Measurements from ENCODE around the gene STK32C. TPM values are rescaled to one million over a fixed set of nuclear protein-coding genes. Genes with fewer than 3 reads are reported as not detected.

STK32C gene
- total and polyA plus RNA-seq, 2 of the 4 experiments (the other 2 are of a cell fraction) = 5.0 to 8.3 TPM

DNA sequence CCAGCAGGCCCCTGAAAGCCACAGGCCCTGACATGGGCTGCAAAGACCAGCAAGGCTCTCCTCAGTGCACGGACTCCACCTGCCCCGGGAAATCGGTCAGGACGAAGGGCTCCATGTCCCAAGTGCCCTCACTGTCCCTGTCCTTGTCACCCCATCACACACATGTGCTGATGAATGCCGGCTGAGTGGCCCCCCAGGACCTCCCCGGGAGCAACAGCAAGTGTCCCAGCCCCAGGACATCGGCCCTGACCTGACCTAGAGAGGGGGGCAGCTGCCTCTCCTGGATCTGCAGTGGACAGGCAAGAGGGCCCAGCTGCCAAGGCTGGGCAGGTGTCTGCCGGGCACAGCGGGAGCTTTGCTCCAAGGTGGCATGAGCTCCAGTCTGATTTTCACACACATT is 49.8 kb downstream of the STK32C start:
- H2BK5ac ChIP-seq (ENCODE audit: low read depth, low read length, poor library complexity, severe bottlenecking) = no peak overlapping the region
- H2AFZ ChIP-seq (replicated peaks; ENCODE audit: low read length, poor library complexity) = no peak overlapping the region
- no peak for TF ChIP-seq MAFK (IDR thresholded peaks at IDR 0.05; ENCODE audit: low read depth, low read length)
- no peak for TF ChIP-seq RCOR1 (IDR thresholded peaks at IDR 0.05; ENCODE audit: insufficient replicate concordance, low read length)
- no peak for TF ChIP-seq CHD1 (IDR thresholded peaks at IDR 0.05; ENCODE audit: low read depth, low read length)
- TF ChIP-seq NFE2L2 (IDR thresholded peaks at IDR 0.05; ENCODE audit: low read depth, low read length) = no peak
- no peak for TF ChIP-seq RFX5 (IDR thresholded peaks at IDR 0.05; ENCODE audit: low read depth, low read length)
- no peak for TF ChIP-seq CEBPB (IDR thresholded peaks at IDR 0.05; ENCODE audit: low read depth, low read length)
- TF ChIP-seq, protein P1, sequence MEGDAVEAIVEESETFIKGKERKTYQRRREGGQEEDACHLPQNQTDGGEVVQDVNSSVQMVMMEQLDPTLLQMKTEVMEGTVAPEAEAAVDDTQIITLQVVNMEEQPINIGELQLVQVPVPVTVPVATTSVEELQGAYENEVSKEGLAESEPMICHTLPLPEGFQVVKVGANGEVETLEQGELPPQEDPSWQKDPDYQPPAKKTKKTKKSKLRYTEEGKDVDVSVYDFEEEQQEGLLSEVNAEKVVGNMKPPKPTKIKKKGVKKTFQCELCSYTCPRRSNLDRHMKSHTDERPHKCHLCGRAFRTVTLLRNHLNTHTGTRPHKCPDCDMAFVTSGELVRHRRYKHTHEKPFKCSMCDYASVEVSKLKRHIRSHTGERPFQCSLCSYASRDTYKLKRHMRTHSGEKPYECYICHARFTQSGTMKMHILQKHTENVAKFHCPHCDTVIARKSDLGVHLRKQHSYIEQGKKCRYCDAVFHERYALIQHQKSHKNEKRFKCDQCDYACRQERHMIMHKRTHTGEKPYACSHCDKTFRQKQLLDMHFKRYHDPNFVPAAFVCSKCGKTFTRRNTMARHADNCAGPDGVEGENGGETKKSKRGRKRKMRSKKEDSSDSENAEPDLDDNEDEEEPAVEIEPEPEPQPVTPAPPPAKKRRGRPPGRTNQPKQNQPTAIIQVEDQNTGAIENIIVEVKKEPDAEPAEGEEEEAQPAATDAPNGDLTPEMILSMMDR (conservative IDR thresholded peaks at IDR 0.05; ENCODE audit: low read depth, low read length) = no peak
- H2BK15ac ChIP-seq (ENCODE audit: low read depth, low read length) = no peak overlapping the region
- no peaks in the 10 kb centered on the region for H3K79me1 ChIP-seq (ENCODE audit: low read depth in 1 of 2, low read length in 2 of 2)
- intact Hi-C loops (cut with micrococcal nuclease) (no loop called here), in situ Hi-C loops (cut with MboI; ENCODE audit: low sequenced_read_pairs) (no loop called here), dilution Hi-C loops (cut with HindIII; ENCODE audit: low sequenced_read_pairs, unreplicated experiment) (no loop called here)
- H3K9ac ChIP-seq (ENCODE audit: low read depth, low read length) = no peak overlapping the region
- H3K27me3 ChIP-seq (ENCODE audit: control insufficient read depth, insufficient read depth, low read length) = peaks cover 2% of the 10 kb centered on the region; the same call in 1 of the 2 replicates
- H2AK9ac ChIP-seq (replicated peaks; ENCODE audit: low read depth, low read length, poor library complexity) = no peak overlapping the region
- ATAC-seq (ENCODE audit: low read depth) (no peak), DNase-seq (no peak)
- no peak overlapping the region for H3K4me2 ChIP-seq (ENCODE audit: low read depth, low read length)
- H3K36me3 ChIP-seq (ENCODE audit: control insufficient read depth, insufficient read depth, low read length) = no peaks in the 10 kb centered on the region
- no TSS peak for BruUV-seq (replicated peaks)
- ChIA-PET POLR2A (ENCODE audit: unreplicated experiment) (interaction anchor here (0.5 kb wide), 1 partner anchor 44 kb away, joined by 5 read pairs; no protein-coding TSS in a partner anchor), CTCF (no interaction called here)
- H3K56ac ChIP-seq (ENCODE audit: extremely low read depth, insufficient read depth, low read length) = no peak overlapping the region
- no peak overlapping the region for H2AK5ac ChIP-seq (ENCODE audit: low read depth, low read length)
- no peaks in the 10 kb centered on the region for H3K9me1 ChIP-seq (ENCODE audit: insufficient read depth, low read length)
- no peak overlapping the region for H3K4me3 ChIP-seq (ENCODE audit: insufficient read depth, low read depth, low read length)
- H3K4ac ChIP-seq (ENCODE audit: low read depth, low read length) = no peak overlapping the region
- H3K14ac ChIP-seq (replicated peaks; ENCODE audit: low read depth, low read length) = no peak overlapping the region
- no peak overlapping the region for H2BK20ac ChIP-seq (ENCODE audit: low read depth, low read length)
- H3K18ac ChIP-seq (ENCODE audit: low read depth, low read length) = no peak overlapping the region
- H4K5ac ChIP-seq (ENCODE audit: low read depth, low read length) = no peak overlapping the region
- H4K20me1 ChIP-seq (ENCODE audit: insufficient read depth, low read length) = no peaks in the 10 kb centered on the region
- no peaks in the 10 kb centered on the region for H3K9me3 ChIP-seq (ENCODE audit: control insufficient read depth, insufficient read depth, low read length)
- 65% methylated on average over 2 of the region's 9 CpGs; no CpG with 5 or more reads in 1 of the 2 experiments for WGBS, 2 experiments (ENCODE audit: extremely low coverage in 2 of 2, insufficient read length in 1 of 2)
- H4K8ac ChIP-seq (ENCODE audit: low read depth in 2 of 2, low read length in 2 of 2) = no peak overlapping the region
- H3K4me1 ChIP-seq (ENCODE audit: control insufficient read depth, insufficient read depth, low read length) = no peaks in the 10 kb centered on the region; the same call in 1 of the 2 replicates
- H3K27ac ChIP-seq (ENCODE audit: insufficient read depth, low read length) = no peak overlapping the region
- no peak overlapping the region for H4K91ac ChIP-seq (ENCODE audit: insufficient read depth, low read depth, low read length)
- H3K23ac ChIP-seq (ENCODE audit: low read depth, low read length) = no peak overlapping the region
- H2BK120ac ChIP-seq (ENCODE audit: low read depth, low read length) = no peak overlapping the region
